Measurements from ENCODE around the gene SMAD4. TPM values are rescaled to one million over a fixed set of nuclear protein-coding genes. Genes with fewer than 3 reads are reported as not detected.

SMAD4 gene
- total and polyA plus RNA-seq, 7 donors: 16.4 to 143 (median 106) TPM

- Histone ChIP-seq H3K4me3 (no peak overlapping the region), H3K9me3 (no peaks in the 10 kb centered on the region), H3K36me3 (peaks cover 5 to 55% (median 12%) of the 10 kb centered on the region in 4 donors), H3K4me1 (peaks cover 0 to 46% (median 30%) of the 10 kb centered on the region in 4 donors), H3K27ac (no peak overlapping the region), H3K27me3 (no peaks in the 10 kb centered on the region)
- DNase-seq: no peak
- intact Hi-C loops (cut with DNase I): no loop called here
- TF ChIP-seq, protein P1, sequence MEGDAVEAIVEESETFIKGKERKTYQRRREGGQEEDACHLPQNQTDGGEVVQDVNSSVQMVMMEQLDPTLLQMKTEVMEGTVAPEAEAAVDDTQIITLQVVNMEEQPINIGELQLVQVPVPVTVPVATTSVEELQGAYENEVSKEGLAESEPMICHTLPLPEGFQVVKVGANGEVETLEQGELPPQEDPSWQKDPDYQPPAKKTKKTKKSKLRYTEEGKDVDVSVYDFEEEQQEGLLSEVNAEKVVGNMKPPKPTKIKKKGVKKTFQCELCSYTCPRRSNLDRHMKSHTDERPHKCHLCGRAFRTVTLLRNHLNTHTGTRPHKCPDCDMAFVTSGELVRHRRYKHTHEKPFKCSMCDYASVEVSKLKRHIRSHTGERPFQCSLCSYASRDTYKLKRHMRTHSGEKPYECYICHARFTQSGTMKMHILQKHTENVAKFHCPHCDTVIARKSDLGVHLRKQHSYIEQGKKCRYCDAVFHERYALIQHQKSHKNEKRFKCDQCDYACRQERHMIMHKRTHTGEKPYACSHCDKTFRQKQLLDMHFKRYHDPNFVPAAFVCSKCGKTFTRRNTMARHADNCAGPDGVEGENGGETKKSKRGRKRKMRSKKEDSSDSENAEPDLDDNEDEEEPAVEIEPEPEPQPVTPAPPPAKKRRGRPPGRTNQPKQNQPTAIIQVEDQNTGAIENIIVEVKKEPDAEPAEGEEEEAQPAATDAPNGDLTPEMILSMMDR (IDR thresholded peaks at IDR 0.05): no peak
- 96 to 98% methylated on average over 5 of the region's 5 CpGs for WGBS, 2 donors
Measured at GRCh38 chr18:51078026-51078425, 48.0 kb downstream of the SMAD4 start.

- no peak overlapping the region for H3K27ac ChIP-seq
- peaks cover 0 to 12% (median 5%) of the 10 kb centered on the region in 4 donors for H3K4me1 ChIP-seq
- peaks cover under 1 to 69% (median 16%) of the 10 kb centered on the region in 4 donors for H3K36me3 ChIP-seq
- no peak for DNase-seq
- no peak overlapping the region for H3K4me3 ChIP-seq
- intact Hi-C loops (cut with DNase I): no loop called here
- H3K9me3 ChIP-seq: no peaks in the 10 kb centered on the region
- H3K27me3 ChIP-seq: no peaks in the 10 kb centered on the region
- WGBS, 2 donors: 48 to 52% methylated on average over 2 of the region's 2 CpGs
- TF ChIP-seq EP300 (IDR thresholded peaks at IDR 0.05) (no peak), POLR2A (IDR thresholded peaks at IDR 0.05) (no peak), POLR2AphosphoS5 (IDR thresholded peaks at IDR 0.05) (no peak)
- TF ChIP-seq, protein P1 (IDR thresholded peaks at IDR 0.05): no peak
Measured at GRCh38 chr18:51082571-51083267, 52.7 kb downstream of the SMAD4 start.

DNA sequence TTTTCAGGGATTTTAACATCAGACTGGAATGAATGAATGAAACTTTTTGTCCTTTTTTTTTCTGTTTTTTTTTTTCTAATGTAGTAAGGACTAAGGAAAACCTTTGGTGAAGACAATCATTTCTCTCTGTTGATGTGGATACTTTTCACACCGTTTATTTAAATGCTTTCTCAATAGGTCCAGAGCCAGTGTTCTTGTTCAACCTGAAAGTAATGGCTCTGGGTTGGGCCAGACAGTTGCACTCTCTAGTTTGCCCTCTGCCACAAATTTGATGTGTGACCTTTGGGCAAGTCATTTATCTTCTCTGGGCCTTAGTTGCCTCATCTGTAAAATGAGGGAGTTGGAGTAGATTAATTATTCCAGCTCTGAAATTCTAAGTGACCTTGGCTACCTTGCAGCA is 53.4 kb downstream of the SMAD4 start:
- intact Hi-C loops (cut with DNase I): no loop called here
- no peak overlapping the region for H3K4me3 ChIP-seq
- DNase-seq: no peak
- H3K27ac ChIP-seq: no peak overlapping the region
- WGBS, 2 donors: 87 to 89% methylated on average over 1 of the region's 1 CpG
- no peaks in the 10 kb centered on the region for H3K27me3 ChIP-seq
- H3K4me1 ChIP-seq: peaks cover 0 to 10% (median 4%) of the 10 kb centered on the region in 4 donors
- no peak for TF ChIP-seq POLR2A (IDR thresholded peaks at IDR 0.05)
- no peak for TF ChIP-seq POLR2AphosphoS5 (IDR thresholded peaks at IDR 0.05)
- TF ChIP-seq, protein P1 (IDR thresholded peaks at IDR 0.05): no peak
- TF ChIP-seq EP300 (IDR thresholded peaks at IDR 0.05): no peak
- H3K9me3 ChIP-seq: no peaks in the 10 kb centered on the region
- peaks cover 0 to 62% (median 10%) of the 10 kb centered on the region in 4 donors for H3K36me3 ChIP-seq

DNA sequence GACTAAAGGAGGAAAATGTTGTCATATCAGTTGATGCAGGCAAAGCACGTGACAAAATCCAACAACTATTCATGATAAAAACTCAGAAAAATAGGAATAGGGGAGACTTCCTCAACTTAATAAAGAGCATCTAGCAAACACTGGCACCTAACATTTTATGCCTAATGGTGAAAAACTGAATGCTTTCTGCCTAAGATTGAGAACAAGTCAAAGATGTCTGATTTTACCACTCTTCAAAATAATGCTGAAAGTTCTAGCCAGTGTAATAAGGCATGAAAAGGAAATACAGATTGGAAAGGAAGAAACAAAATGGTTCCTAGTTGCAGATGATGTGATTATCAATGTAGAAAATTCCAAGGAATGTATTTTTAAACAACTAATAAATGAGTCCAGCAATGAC is 58.4 kb downstream of the SMAD4 start:
- H3K4me3 ChIP-seq: no peak overlapping the region
- H3K36me3 ChIP-seq: peaks cover 0 to 24% (median 4%) of the 10 kb centered on the region in 4 donors
- no peaks in the 10 kb centered on the region for H3K9me3 ChIP-seq
- 94 to 95% methylated on average over 1 of the region's 1 CpG for WGBS, 2 donors
- intact Hi-C loops (cut with DNase I): no loop called here
- H3K27me3 ChIP-seq: no peaks in the 10 kb centered on the region
- TF ChIP-seq POLR2A (IDR thresholded peaks at IDR 0.05): no peak
- TF ChIP-seq EP300 (IDR thresholded peaks at IDR 0.05): no peak
- no peak for TF ChIP-seq POLR2AphosphoS5 (IDR thresholded peaks at IDR 0.05)
- TF ChIP-seq, protein P1 (IDR thresholded peaks at IDR 0.05): no peak
- no peak overlapping the region for H3K27ac ChIP-seq
- H3K4me1 ChIP-seq: no peaks in the 10 kb centered on the region
- no peak for DNase-seq

DNA sequence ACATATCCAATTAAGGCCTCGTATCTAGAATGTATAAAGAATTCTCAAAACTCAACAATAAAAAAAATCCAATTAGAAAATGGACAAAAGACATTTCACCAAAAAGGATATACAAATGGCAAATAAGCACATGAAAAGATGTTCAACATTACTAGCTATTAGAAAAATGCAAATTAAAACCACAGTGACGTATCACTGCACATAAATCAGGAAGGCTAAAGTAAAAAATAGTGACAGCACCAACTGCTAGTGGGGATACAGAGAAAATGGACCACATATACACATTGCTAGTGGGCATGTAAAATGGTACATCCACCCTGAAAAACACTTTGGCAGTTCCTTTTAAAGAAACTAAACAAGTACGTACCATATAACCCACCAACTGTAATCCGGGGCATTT is 59.7 kb downstream of the SMAD4 start:
- DNase-seq: no peak
- Histone ChIP-seq H3K36me3 (peaks cover 0 to 19% (median under 1%) of the 10 kb centered on the region in 4 donors), H3K9me3 (no peaks in the 10 kb centered on the region), H3K4me1 (no peaks in the 10 kb centered on the region), H3K27me3 (no peaks in the 10 kb centered on the region), H3K4me3 (no peak overlapping the region), H3K27ac (no peak overlapping the region)
- WGBS, 2 donors: 93% methylated on average over 4 of the region's 4 CpGs
- TF ChIP-seq POLR2AphosphoS5 (IDR thresholded peaks at IDR 0.05) (no peak), POLR2A (IDR thresholded peaks at IDR 0.05) (no peak), EP300 (IDR thresholded peaks at IDR 0.05) (no peak)
- TF ChIP-seq, protein P1 (IDR thresholded peaks at IDR 0.05): no peak
- intact Hi-C loops (cut with DNase I): no loop called here
